Fibroblast of skin of left quadriceps (primary cell): ENCODE measurements around the gene CSH1.
"Not testable (repeated sequence)": the region's sequence is repeated elsewhere in the genome, so short reads cannot be mapped to it uniquely, and the experiment has no call there.

Experiments
- DNase-seq, 2 experiments: peaks; one replicate each; pipeline ENCODE4 v3.0.0-alpha.2; 2013; ENCODE audit warnings: low read depth in 2 of 2

The CSH1 gene

DNA sequence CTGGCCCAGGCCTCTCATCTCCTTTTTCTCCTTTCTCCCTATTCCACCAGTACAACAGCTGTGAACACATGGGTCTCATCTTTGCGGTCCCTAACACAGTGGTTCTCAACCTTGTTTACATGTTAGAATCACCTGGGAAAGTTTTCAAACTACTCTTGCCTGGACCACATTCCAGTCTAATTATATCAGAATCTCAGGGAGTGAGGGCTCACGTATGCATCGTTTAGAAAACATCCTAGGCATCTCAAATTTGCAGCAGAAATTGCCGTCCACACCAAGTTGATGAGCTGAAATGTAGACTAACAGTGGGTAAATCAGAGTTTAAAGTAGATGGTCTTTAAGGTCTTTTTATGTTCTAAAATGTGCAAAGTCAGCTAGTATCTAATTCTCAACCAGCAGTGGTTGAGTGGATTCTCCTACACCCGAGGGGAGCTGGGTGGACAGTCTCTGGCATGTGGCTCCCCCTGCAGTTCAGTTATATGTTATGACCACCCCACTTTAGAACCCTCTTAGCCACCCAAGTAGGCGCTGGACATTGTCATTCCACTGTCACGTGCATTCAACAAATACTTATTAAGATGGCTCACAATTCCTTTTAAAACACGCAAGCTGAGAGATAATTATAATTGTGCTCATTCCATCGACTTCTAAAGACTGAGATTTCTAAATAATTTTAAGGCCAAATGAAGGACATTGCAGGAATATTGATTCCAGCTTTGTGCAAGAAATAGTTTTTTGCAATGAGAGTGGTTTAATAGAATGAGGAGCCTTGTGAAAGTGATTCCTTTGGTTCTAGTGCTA, 26.7 kb downstream of the CSH1 start:
- DNase-seq = peak; percentile 34 to 36

- not testable (repeated sequence) for DNase-seq
These were observed 29.7 kb downstream of the CSH1 start for GRCh38 chr17:63866625-63867024.

- no peak for DNase-seq
These were observed 37.1 kb downstream of the CSH1 start for GRCh38 chr17:63859257-63859656.

- not testable (repeated sequence) for DNase-seq
These were observed 39.9 kb downstream of the CSH1 start for GRCh38 chr17:63856425-63856824.

DNA sequence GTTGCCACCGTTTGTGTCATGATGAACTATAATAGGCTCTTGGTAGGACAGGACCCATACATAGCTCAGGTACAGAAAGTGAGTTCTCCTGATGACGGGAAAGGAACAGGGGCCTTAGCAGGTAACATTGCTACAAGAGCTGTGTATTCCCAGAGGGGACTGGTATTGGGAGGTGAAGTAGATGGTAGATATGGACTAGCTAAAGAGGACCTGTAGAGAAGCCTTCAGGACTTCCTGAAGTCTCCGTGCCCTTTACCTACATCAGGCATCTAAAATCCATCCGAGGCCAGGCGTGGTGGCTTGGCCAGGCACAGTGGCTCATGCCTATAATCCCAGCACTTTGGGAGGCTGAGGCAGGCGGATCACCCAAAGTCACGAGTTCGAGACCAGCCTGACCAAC, 41.2 kb downstream of the CSH1 start:
- DNase-seq = no peak

GRCh38 chr17:63854709-63855108, 41.7 kb downstream of the CSH1 start:
- no peak for DNase-seq

- DNase-seq = no peak
These were observed 43.1 kb downstream of the CSH1 start for GRCh38 chr17:63853260-63853659.

- no peak for DNase-seq
These were observed 46.0 kb downstream of the CSH1 start for GRCh38 chr17:63850401-63850800.

DNA sequence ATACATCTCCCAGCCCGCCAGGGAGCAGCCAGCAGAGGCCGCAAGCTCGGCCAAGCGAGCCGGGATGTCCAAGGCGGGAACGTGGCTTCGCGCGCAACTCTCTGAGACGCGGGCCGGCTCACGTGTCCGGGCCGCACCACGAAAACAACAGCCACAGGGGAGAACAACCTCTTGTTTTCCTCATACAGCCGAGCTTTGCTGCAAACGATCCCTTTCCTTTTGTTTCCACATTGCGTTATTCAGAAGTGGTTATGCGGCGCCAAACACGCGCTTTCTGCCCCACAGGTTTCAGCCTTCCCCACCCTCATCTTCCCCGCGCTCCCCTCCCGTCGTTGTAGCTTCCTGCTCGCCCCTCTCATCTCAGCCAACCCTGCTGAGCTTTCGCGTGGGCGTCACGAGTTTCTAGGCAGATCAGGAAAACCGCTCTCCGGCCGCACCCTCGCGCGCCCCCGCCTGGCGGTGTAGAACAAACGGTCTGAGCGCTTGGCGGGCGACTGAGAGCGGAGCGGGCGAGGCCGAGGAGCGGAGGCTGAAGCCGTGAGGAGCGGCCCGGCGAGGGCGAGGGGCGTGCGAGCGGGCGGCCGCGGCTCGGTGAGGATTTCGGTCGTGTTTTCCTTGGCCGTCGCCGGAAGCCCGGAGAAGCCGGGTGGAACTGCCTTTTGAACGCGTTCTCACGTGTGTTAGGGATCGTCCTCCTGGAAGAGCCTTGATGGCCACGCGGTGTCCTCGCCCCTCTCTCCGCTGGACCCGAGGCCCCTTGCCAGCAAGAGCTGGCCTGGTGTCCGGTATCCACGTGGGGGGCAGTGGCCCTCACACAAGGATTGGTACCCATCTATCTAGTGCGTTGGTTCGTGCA, 47.3 kb downstream of the CSH1 start:
- DNase-seq = peak; percentile 78 to 80

- no peak for DNase-seq
These were observed 48.7 kb downstream of the CSH1 start for GRCh38 chr17:63847525-63848249.

DNA sequence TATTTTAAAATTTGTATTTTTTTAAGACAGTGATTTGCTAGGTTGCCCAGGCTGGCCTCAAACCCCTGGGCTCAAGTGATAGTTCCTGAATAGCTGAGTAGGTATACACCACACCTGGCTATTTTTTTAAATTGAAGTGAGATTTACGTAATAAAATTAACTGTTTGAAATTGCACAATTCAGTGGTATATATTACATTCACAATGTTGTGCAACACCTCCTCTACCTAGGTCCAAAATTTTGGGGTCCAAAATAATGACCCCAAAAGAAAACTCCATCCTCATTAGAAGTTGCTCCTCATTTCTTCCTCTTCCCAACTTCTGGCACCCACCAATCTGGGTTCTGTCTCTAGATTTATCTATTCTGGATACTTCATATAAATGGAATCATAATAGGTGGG, 50.9 kb downstream of the CSH1 start:
- DNase-seq = no peak
